Measurements from ENCODE around the gene CTDNEP1. TPM values are rescaled to one million over a fixed set of nuclear protein-coding genes. Genes with fewer than 3 reads are reported as not detected.

The CTDNEP1 gene
- total RNA-seq, 2 experiments from 2014 or later, result 79.3 to 80.7 TPM

GRCh38 chr17:7215652-7216180 lies 35.8 kb downstream of the CTDNEP1 start:
- Mint-ChIP-seq H3K36me3 (ENCODE audit: low read depth) (no peaks in the 10 kb centered on the region), H3K4me3 (peak overlapping the region; percentile 93), H3K4me1 (ENCODE audit: low read depth) (peaks cover 73% of the 10 kb centered on the region), H3K27me3 (peaks cover 5% of the 10 kb centered on the region), H3K27ac (peak overlapping the region; percentile 93), H3K9me3 (no peaks in the 10 kb centered on the region)
- ChIA-PET CTCF (interaction anchor here (2.7 kb wide), 1 partner anchor 10 kb away, joined by 13 read pairs; no protein-coding TSS in a partner anchor), POLR2A (interaction anchor here (0.9 to 13.1 kb wide), 2 partner anchors 22 to 471 kb away, joined by 3 to 234 read pairs; partner anchors contain the start of genes DVL2, GABARAP, PHF23 and TP53)
- H3K9me3 ChIP-seq (ENCODE audit: control insufficient read depth in 1 of 2, insufficient read depth in 1 of 2, low read length in 2 of 2), result no peaks in the 10 kb centered on the region
- H3K4me1 ChIP-seq (ENCODE audit: insufficient read depth, low read length), result peaks cover 80% of the 10 kb centered on the region
- no peaks in the 10 kb centered on the region for H3K27me3 ChIP-seq (ENCODE audit: control insufficient read depth in 1 of 2, insufficient read depth in 2 of 2, low read length in 2 of 2)
- intact Hi-C loops (cut with DNase I, micrococcal nuclease), result loop anchor here in 1 of 2 experiments (5.0 kb wide), 1 partner anchor 37 kb away; the partner anchor contains the start of genes CTDNEP1 and ELP5
- no peaks in the 10 kb centered on the region for H3K36me3 ChIP-seq (ENCODE audit: insufficient read depth, low read length)
- ATAC-seq (ENCODE audit: poor library complexity), result no peak
- TF ChIP-seq, protein P1, sequence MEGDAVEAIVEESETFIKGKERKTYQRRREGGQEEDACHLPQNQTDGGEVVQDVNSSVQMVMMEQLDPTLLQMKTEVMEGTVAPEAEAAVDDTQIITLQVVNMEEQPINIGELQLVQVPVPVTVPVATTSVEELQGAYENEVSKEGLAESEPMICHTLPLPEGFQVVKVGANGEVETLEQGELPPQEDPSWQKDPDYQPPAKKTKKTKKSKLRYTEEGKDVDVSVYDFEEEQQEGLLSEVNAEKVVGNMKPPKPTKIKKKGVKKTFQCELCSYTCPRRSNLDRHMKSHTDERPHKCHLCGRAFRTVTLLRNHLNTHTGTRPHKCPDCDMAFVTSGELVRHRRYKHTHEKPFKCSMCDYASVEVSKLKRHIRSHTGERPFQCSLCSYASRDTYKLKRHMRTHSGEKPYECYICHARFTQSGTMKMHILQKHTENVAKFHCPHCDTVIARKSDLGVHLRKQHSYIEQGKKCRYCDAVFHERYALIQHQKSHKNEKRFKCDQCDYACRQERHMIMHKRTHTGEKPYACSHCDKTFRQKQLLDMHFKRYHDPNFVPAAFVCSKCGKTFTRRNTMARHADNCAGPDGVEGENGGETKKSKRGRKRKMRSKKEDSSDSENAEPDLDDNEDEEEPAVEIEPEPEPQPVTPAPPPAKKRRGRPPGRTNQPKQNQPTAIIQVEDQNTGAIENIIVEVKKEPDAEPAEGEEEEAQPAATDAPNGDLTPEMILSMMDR (IDR thresholded peaks at IDR 0.05), result no peak
- H3K27ac ChIP-seq (ENCODE audit: low read depth in 1 of 2, low read length in 2 of 2), result peak overlapping the region; percentile 85 to 99
- DNase-seq, result peak in 4 of 14 experiments; percentile 21 to 64 (median 46)
- H3K4me3 ChIP-seq (ENCODE audit: low read length), result no peak overlapping the region

- H3K9me3 ChIP-seq (ENCODE audit: control insufficient read depth in 1 of 2, insufficient read depth in 1 of 2, low read length in 2 of 2), result no peaks in the 10 kb centered on the region
- ATAC-seq (ENCODE audit: poor library complexity) (no peak), DNase-seq (no peak)
- peak overlapping the region; percentile 64 for H3K4me3 ChIP-seq (ENCODE audit: low read length)
- CTCF ChIA-PET, result interaction anchor here (1.0 to 2.7 kb wide), 6 partner anchors 10 to 217 kb away, joined by 3 to 13 read pairs (median 4); partner anchors contain the start of genes CTDNEP1, DVL2 and ELP5
- H3K4me1 ChIP-seq (ENCODE audit: insufficient read depth, low read length), result peaks cover 75% of the 10 kb centered on the region
- no peaks in the 10 kb centered on the region for H3K27me3 ChIP-seq (ENCODE audit: control insufficient read depth in 1 of 2, insufficient read depth in 2 of 2, low read length in 2 of 2)
- no peaks in the 10 kb centered on the region for H3K36me3 ChIP-seq (ENCODE audit: insufficient read depth, low read length)
- Mint-ChIP-seq H3K27ac (peak overlapping the region; percentile 93), H3K4me3 (peak overlapping the region; percentile 93), H3K36me3 (ENCODE audit: low read depth) (no peaks in the 10 kb centered on the region), H3K27me3 (peaks cover 5% of the 10 kb centered on the region), H3K9me3 (no peaks in the 10 kb centered on the region), H3K4me1 (ENCODE audit: low read depth) (peaks cover 70% of the 10 kb centered on the region)
- H3K27ac ChIP-seq (ENCODE audit: low read depth in 1 of 2, low read length in 2 of 2), result peak overlapping the region; percentile 85 to 99
- intact Hi-C loops (cut with DNase I, micrococcal nuclease), result loop anchor here in 1 of 2 experiments (5.0 kb wide), 1 partner anchor 37 kb away; the partner anchor contains the start of genes CTDNEP1 and ELP5
- POLR2A ChIA-PET, result interaction anchor here (0.9 to 13.1 kb wide), 6 partner anchors 10 to 471 kb away, joined by 3 to 234 read pairs (median 5); partner anchors contain the start of genes CTDNEP1, DVL2, ELP5 and GABARAP
- TF ChIP-seq, protein P1 (IDR thresholded peaks at IDR 0.05), result peak; percentile 0
Measured at GRCh38 chr17:7215136-7215638, 36.3 kb downstream of the CTDNEP1 start.

DNA sequence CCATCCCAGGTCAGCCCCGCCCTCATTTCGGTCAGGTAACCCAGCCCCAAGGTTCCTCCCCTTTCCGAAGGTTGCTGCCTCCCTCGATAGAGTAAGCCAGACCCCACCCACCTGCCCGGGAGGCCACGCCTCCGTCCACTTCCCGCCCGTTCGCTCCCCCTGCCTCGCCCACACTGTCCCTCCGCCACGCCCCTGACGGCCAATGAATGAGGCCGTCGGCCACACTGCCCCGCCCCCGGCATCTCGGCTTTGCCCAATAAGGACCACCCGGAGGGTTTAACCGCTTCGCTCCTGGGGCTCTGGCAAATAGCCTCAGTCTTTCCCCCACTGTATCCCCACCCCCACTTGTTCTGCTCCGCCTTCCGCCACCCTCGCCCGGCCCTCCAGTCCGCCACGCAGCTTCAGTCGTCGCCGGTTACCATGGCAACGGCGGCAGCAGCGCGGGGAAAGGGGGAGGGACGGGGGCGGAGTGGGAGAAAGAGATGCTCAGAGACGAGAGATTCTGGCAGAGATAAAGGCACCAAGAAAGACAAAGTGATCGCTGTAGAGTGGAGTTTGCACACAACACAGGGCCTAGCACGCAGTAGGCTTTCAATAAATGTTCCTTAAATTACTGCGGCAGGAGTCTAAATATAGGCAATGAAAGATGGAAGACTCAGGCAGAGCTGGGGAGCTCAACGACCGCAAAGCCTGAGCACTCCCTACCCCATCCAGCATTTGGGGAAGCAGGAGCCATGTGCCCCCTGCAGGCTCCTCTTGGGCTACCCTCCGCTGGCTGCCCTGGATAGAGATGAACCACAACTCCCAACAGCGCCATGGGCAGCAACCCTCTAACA lies 37.0 kb downstream of the CTDNEP1 start:
- ATAC-seq (ENCODE audit: poor library complexity) (peak; percentile 72), DNase-seq (peak; percentile 97 to 100 (median 99))
- H3K9me3 ChIP-seq (ENCODE audit: control insufficient read depth in 1 of 2, insufficient read depth in 1 of 2, low read length in 2 of 2), result no peaks in the 10 kb centered on the region
- peak overlapping the region; percentile 85 to 99 for H3K27ac ChIP-seq (ENCODE audit: low read depth in 1 of 2, low read length in 2 of 2)
- Mint-ChIP-seq H3K27me3 (peaks cover 5% of the 10 kb centered on the region), H3K4me1 (ENCODE audit: low read depth) (peaks cover 70% of the 10 kb centered on the region), H3K4me3 (peak overlapping the region; percentile 93), H3K36me3 (ENCODE audit: low read depth) (no peaks in the 10 kb centered on the region), H3K9me3 (no peaks in the 10 kb centered on the region), H3K27ac (peak overlapping the region; percentile 93)
- H3K36me3 ChIP-seq (ENCODE audit: insufficient read depth, low read length), result no peaks in the 10 kb centered on the region
- ChIA-PET CTCF (interaction anchor here (0.8 to 2.7 kb wide), 9 partner anchors 9 to 218 kb away, joined by 3 to 13 read pairs (median 4); partner anchors contain the start of genes CTDNEP1, DVL2, ELP5 and GABARAP), POLR2A (interaction anchor here (0.7 to 13.1 kb wide), 9 partner anchors 9 to 1074 kb away, joined by 3 to 234 read pairs (median 5); partner anchors contain the start of genes ACAP1, CTDNEP1, DVL2 and ELP5)
- peaks cover 70% of the 10 kb centered on the region for H3K4me1 ChIP-seq (ENCODE audit: insufficient read depth, low read length)
- TF ChIP-seq, protein P1 (IDR thresholded peaks at IDR 0.05), result peak; percentile 56
- peak overlapping the region; percentile 64 for H3K4me3 ChIP-seq (ENCODE audit: low read length)
- intact Hi-C loops (cut with DNase I, micrococcal nuclease), result loop anchor here (1.0 to 5.0 kb wide), 3 partner anchors 9 to 38 kb away; partner anchors contain the start of genes CTDNEP1 (in 1 of the 2), ELP5 (in 1 of the 2) and GABARAP (in 1 of the 2)
- no peaks in the 10 kb centered on the region for H3K27me3 ChIP-seq (ENCODE audit: control insufficient read depth in 1 of 2, insufficient read depth in 2 of 2, low read length in 2 of 2)

Measured in CD4-positive, alpha-beta T cell (primary cell).